Endothelial cell of umbilical vein (primary cell): ENCODE data around the gene ANO4. TPM values are rescaled to one million over a fixed set of nuclear protein-coding genes. Genes with fewer than 3 reads are reported as not detected.

Source experiments
- BruUV-seq: library from RNA; stranded (reverse); fragments of 400-500 nt; replicated peaks from 2 replicates; lab custom pipeline; 2021; lab: Mats Ljungman, UMichigan
- CTCF ChIA-PET: fragments of 300-600, 350-600 bp; sonication (Branson Sonifier 250); formaldehyde crosslinking; loops from one replicate; lab custom pipeline; 2021; ENCODE audit warnings: antibody characterized with exemption, inconsistent platforms; lab: Charles Lee
- POLR2A ChIA-PET: fragments of 300-600, 350-600 bp; sonication (Branson Sonifier 250); formaldehyde crosslinking; loops from one replicate; lab custom pipeline; 2021; ENCODE audit warnings: antibody characterized with exemption, inconsistent platforms; lab: Charles Lee
- DNase-seq: peaks from one replicate; pipeline ENCODE4 v3.0.0-alpha.2; 2011; ENCODE audit warnings: low read depth, low spot score
- FAIRE-seq: peaks from 2 replicates; lab custom pipeline; 2011; peaks lifted over from hg19 to GRCh38; lab: Jason Lieb, UNC
- H2AFZ ChIP-seq: 2 replicates; pipeline ENCODE4 v1.6.0; 2012; ENCODE audit warnings: low read depth, low read length, control low read depth, inconsistent platforms
- H3K27ac ChIP-seq: 2 replicates; pipeline ENCODE4 v1.5.1; 2011; ENCODE audit warnings: low read depth, mild to moderate bottlenecking, control low read depth, low read length, moderate library complexity; ENCODE audit not compliant: insufficient read depth
- H3K27me3 ChIP-seq, 2 experiments: 2 replicates each; pipeline versions ENCODE4 v1.6.0 to v1.6.1; 2011; ENCODE audit warnings: low read length in 2 of 2, mixed read lengths in 1 of 2; ENCODE audit not compliant: control insufficient read depth in 2 of 2, insufficient read depth in 2 of 2
- H3K36me3 ChIP-seq, 2 experiments: 2 replicates in 1 of 2; 3 replicates in 1 of 2; pipeline ENCODE4 v1.5.1; 2011; ENCODE audit warnings: low read length in 2 of 2, mild to moderate bottlenecking in 1 of 2, moderate library complexity in 1 of 2; ENCODE audit not compliant: control insufficient read depth in 2 of 2, insufficient read depth in 2 of 2; ENCODE audit errors: extremely low read depth in 1 of 2
- H3K4me1 ChIP-seq: 3 replicates; pipeline ENCODE4 v1.5.1; 2011; ENCODE audit warnings: mild to moderate bottlenecking, low read length; ENCODE audit not compliant: control insufficient read depth, insufficient read depth; ENCODE audit errors: extremely low read depth
- H3K4me2 ChIP-seq: 2 replicates; pipeline ENCODE4 v1.6.1; 2011; ENCODE audit warnings: low read length, control low read depth, mixed read lengths; ENCODE audit not compliant: insufficient read depth
- H3K4me3 ChIP-seq, 3 experiments: fragments of 200-600 bp in 1 of 3; sonication (generic), shearing (Covaris generic) in 1 of 3; replicated peaks in 1 of 3; 2 replicates each; pipeline ENCODE4 v1.5.1; 2011 to 2016; ENCODE audit warnings: control low read depth in 3 of 3, low read length in 3 of 3, mild to moderate bottlenecking in 2 of 3, inconsistent platforms in 1 of 3, low read depth in 1 of 3, moderate library complexity in 1 of 3; ENCODE audit not compliant: insufficient read depth in 1 of 3
- H3K79me2 ChIP-seq: 2 replicates; pipeline ENCODE4 v1.6.0; 2012; ENCODE audit warnings: low read length, inconsistent platforms; ENCODE audit not compliant: control insufficient read depth, insufficient read depth
- H3K9ac ChIP-seq: replicated peaks from 2 replicates; pipeline ENCODE3; 2011; ENCODE audit warnings: low read length, control low read depth; ENCODE audit not compliant: insufficient read depth; ENCODE audit errors: extremely low read depth
- H3K9me1 ChIP-seq: replicated peaks from 3 replicates; pipeline ENCODE4 v1.6.0; 2011; ENCODE audit warnings: mild to moderate bottlenecking, low read length; ENCODE audit not compliant: control insufficient read depth, insufficient read depth; ENCODE audit errors: extremely low read depth
- H3K9me3 ChIP-seq: replicated peaks from 2 replicates; pipeline ENCODE4 v1.5.1; 2012; ENCODE audit warnings: low read length, inconsistent platforms; ENCODE audit not compliant: control insufficient read depth, insufficient read depth
- H4K20me1 ChIP-seq: replicated peaks from 2 replicates; pipeline ENCODE3; 2011; ENCODE audit warnings: mild to moderate bottlenecking, low read length; ENCODE audit not compliant: control insufficient read depth, insufficient read depth; ENCODE audit errors: extremely low read depth
- EZH2 ChIP-seq: IDR thresholded peaks from 2 replicates; pipeline ENCODE4 v1.6.1; 2012; ENCODE audit warnings: borderline replicate concordance, low read depth, mild to moderate bottlenecking, moderate library complexity, low read length, inconsistent platforms; ENCODE audit not compliant: severe bottlenecking
- FOS ChIP-seq: IDR thresholded peaks from 2 replicates; pipeline ENCODE4 v1.6.1; 2011; ENCODE audit warnings: mild to moderate bottlenecking, low read length, moderate library complexity, borderline replicate concordance; ENCODE audit not compliant: insufficient read depth
- GATA2 ChIP-seq: IDR thresholded peaks from 2 replicates; pipeline ENCODE4 v1.7.0; 2011; ENCODE audit warnings: low read depth, mild to moderate bottlenecking, moderate library complexity, mixed read lengths, low read length; ENCODE audit not compliant: insufficient read length, insufficient read depth
- JUN ChIP-seq: IDR thresholded peaks from 2 replicates; pipeline ENCODE4 v1.6.1; 2011; ENCODE audit warnings: borderline replicate concordance, low read depth; ENCODE audit not compliant: insufficient read length, insufficient read depth
- MYC ChIP-seq: IDR thresholded peaks from one replicate; pipeline ENCODE4 v1.6.1; 2011; ENCODE audit warnings: mild to moderate bottlenecking, low read depth, low read length
- POLR2A ChIP-seq: IDR thresholded peaks from 2 replicates; pipeline ENCODE4 v1.6.1; 2012; ENCODE audit warnings: low read depth, mild to moderate bottlenecking, control low read depth, low read length
- POLR2AphosphoS5 ChIP-seq: IDR thresholded peaks from 2 replicates; pipeline ENCODE4 v1.6.1; 2012; ENCODE audit warnings: low read depth, mild to moderate bottlenecking, control low read depth, low read length, moderate library complexity; ENCODE audit not compliant: insufficient read depth
- dilution Hi-C: fragments of 300-500 bp; cut with MboI; formaldehyde crosslinking; loops from one replicate; pipeline ENCODE4 v1.15.0; 2019; ENCODE audit warnings: low sequenced_read_pairs; ENCODE audit not compliant: extremely low pct_ligation_motif_present
- intact Hi-C: fragments of 100-400 bp; cut with micrococcal nuclease; formaldehyde crosslinking; loops from one replicate; pipeline ENCODE4 v1.10.0; 2022
- polyA plus RNA-seq, 4 experiments: library from polyadenylated mRNA; depleted of rRNA in 3 of 4; stranded (reverse) in 3 of 4; unstranded in 1 of 4; fragments of >200 nt; gene quantifications; 2 replicates each; pipeline versions ENCODE4 v1.2.1 to v1.2.3, GENCODE V29; 2011 to 2012; ENCODE audit warnings: missing spikeins in 1 of 4
- total RNA-seq: library from RNA; stranded (reverse); gene quantifications from 2 replicates; pipeline ENCODE4 v1.2.3, GENCODE V29; 2021
- TF ChIP-seq, protein P1 (sequence below), 2 donors: IDR thresholded peaks; 1 replicate in 1 of 2; 2 replicates in 1 of 2; pipeline ENCODE4 v1.5.1; 2011; ENCODE audit warnings: low read length in 2 of 2, mild to moderate bottlenecking in 2 of 2, moderate library complexity in 2 of 2, control low read depth in 1 of 2, inconsistent platforms in 1 of 2, low read depth in 1 of 2; ENCODE audit not compliant: insufficient read depth in 1 of 2; ENCODE audit errors: extremely low read depth in 1 of 2

ANO4 gene
- total and polyA plus RNA-seq, 2 donors (not counting 3 experiments of a cell fraction or from before 2014, with no cell fraction given), result 0.25 TPM; not detected in 1

DNA sequence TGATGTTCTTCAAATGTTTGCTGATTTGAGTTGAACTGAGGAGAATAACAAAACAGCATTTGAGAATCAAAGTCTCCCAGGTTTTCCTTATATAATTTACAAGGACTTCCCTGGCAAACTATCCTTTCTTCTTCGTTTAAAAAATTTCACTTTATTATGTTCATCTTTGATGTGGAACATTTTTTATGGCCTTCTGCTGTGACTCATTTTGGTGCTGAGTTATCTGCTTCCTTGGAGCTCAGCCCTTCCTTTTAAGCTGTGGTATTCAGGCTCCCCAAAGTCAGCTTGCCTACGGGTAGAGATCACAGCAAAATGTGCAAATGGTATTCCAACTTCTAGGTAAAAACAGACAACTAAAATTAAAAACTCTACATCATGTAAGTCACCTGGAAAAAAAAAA, 1.4 kb upstream of the ANO4 start:
- Histone ChIP-seq H3K9ac (no peak overlapping the region), H3K79me2 (no peaks in the 10 kb centered on the region), H3K9me3 (no peaks in the 10 kb centered on the region), H3K4me3 (no peak overlapping the region), H3K4me1 (no peaks in the 10 kb centered on the region), H4K20me1 (no peaks in the 10 kb centered on the region), H3K27ac (no peak overlapping the region), H3K9me1 (no peaks in the 10 kb centered on the region), H2AFZ (no peak overlapping the region), H3K4me2 (no peak overlapping the region), H3K27me3 (no peaks in the 10 kb centered on the region), H3K36me3 (no peaks in the 10 kb centered on the region)
- dilution Hi-C loops (no loop called here), intact Hi-C loops (no loop called here)
- no TSS peak for BruUV-seq
- TF ChIP-seq EZH2, result no peak
- ChIA-PET CTCF (no interaction called here), POLR2A (no interaction called here)
- FAIRE-seq (no peak), DNase-seq (no peak)

DNA sequence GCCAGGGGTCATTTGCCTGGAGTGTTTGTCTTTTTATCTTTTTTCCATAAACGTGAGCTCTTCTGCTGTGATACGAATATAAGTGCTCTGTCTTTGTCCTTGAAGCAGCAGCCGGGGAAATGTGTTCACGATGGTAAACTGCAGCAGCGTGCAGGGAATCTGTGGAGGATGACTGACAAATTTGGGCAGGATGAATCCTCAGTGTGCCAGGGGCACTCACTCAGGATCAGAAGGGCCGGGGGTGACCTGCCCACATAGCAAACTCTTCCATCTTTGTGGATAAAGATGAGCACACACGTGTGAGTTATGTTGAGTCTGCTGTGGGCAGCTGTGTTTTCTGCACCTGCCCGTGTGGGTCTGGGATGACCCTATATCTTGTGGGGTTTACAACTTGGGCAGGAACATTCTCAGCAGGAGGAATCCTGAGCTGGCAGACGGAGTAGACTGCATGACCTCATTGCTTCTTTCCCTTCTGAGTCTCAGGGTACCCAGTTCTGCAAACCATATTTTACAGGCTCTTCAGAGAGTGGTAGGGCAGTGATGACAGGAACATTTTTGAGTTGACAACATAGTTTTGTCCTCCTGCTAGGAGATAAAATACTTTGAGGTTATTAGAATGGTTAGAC, 711 bp downstream of the ANO4 start:
- H3K9ac ChIP-seq, result no peak overlapping the region
- ChIA-PET POLR2A (interaction anchor here (0.6 kb wide), 1 partner anchor 528 kb away, joined by 5 read pairs; the partner anchor contains the start of genes DEPDC4 and SCYL2), CTCF (no interaction called here)
- dilution Hi-C loops, result no loop called here
- no peaks in the 10 kb centered on the region for H4K20me1 ChIP-seq
- intact Hi-C loops, result no loop called here
- H3K9me3 ChIP-seq, result no peaks in the 10 kb centered on the region
- H3K4me2 ChIP-seq, result no peak overlapping the region
- H3K36me3 ChIP-seq, result no peaks in the 10 kb centered on the region
- H3K4me1 ChIP-seq, result no peaks in the 10 kb centered on the region
- no peak overlapping the region for H3K27ac ChIP-seq
- DNase-seq (no peak), FAIRE-seq (no peak)
- TF ChIP-seq POLR2AphosphoS5 (no peak), FOS (no peak), POLR2A (no peak), JUN (no peak), MYC (no peak), GATA2 (no peak)
- TF ChIP-seq, protein P1, sequence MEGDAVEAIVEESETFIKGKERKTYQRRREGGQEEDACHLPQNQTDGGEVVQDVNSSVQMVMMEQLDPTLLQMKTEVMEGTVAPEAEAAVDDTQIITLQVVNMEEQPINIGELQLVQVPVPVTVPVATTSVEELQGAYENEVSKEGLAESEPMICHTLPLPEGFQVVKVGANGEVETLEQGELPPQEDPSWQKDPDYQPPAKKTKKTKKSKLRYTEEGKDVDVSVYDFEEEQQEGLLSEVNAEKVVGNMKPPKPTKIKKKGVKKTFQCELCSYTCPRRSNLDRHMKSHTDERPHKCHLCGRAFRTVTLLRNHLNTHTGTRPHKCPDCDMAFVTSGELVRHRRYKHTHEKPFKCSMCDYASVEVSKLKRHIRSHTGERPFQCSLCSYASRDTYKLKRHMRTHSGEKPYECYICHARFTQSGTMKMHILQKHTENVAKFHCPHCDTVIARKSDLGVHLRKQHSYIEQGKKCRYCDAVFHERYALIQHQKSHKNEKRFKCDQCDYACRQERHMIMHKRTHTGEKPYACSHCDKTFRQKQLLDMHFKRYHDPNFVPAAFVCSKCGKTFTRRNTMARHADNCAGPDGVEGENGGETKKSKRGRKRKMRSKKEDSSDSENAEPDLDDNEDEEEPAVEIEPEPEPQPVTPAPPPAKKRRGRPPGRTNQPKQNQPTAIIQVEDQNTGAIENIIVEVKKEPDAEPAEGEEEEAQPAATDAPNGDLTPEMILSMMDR (IDR thresholded peaks at IDR 0.05; ENCODE audit: extremely low read depth in 1 of 2, insufficient read depth in 1 of 2, low read depth in 1 of 2, low read length in 2 of 2), result no peak
- no TSS peak for BruUV-seq
- no peak overlapping the region for H2AFZ ChIP-seq
- no peaks in the 10 kb centered on the region for H3K27me3 ChIP-seq
- no peaks in the 10 kb centered on the region for H3K79me2 ChIP-seq
- H3K9me1 ChIP-seq, result no peaks in the 10 kb centered on the region
- H3K4me3 ChIP-seq, result no peak overlapping the region
